ENCODE results near the gene CDH22.

Gene CDH22

GRCh38 chr20:46261456-46262253 lies 46.6 kb downstream of the CDH22 start:
- H3K4me3 ChIP-seq (replicated peaks; ENCODE audit: low read depth, low read length) = no peak overlapping the region
- TF ChIP-seq, protein P1, sequence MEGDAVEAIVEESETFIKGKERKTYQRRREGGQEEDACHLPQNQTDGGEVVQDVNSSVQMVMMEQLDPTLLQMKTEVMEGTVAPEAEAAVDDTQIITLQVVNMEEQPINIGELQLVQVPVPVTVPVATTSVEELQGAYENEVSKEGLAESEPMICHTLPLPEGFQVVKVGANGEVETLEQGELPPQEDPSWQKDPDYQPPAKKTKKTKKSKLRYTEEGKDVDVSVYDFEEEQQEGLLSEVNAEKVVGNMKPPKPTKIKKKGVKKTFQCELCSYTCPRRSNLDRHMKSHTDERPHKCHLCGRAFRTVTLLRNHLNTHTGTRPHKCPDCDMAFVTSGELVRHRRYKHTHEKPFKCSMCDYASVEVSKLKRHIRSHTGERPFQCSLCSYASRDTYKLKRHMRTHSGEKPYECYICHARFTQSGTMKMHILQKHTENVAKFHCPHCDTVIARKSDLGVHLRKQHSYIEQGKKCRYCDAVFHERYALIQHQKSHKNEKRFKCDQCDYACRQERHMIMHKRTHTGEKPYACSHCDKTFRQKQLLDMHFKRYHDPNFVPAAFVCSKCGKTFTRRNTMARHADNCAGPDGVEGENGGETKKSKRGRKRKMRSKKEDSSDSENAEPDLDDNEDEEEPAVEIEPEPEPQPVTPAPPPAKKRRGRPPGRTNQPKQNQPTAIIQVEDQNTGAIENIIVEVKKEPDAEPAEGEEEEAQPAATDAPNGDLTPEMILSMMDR (IDR thresholded peaks at IDR 0.05; ENCODE audit: low read length, missing control alignments) = no peak
- DNase-seq (ENCODE audit: low read depth) = no peak

- no peak overlapping the region for H3K4me3 ChIP-seq (replicated peaks; ENCODE audit: low read depth, low read length)
- TF ChIP-seq, protein P1 (IDR thresholded peaks at IDR 0.05; ENCODE audit: low read length, missing control alignments) = no peak
- no peak for DNase-seq (ENCODE audit: low read depth)
Observed at GRCh38 chr20:46260936-46261454, 47.3 kb downstream of the CDH22 start.

DNA sequence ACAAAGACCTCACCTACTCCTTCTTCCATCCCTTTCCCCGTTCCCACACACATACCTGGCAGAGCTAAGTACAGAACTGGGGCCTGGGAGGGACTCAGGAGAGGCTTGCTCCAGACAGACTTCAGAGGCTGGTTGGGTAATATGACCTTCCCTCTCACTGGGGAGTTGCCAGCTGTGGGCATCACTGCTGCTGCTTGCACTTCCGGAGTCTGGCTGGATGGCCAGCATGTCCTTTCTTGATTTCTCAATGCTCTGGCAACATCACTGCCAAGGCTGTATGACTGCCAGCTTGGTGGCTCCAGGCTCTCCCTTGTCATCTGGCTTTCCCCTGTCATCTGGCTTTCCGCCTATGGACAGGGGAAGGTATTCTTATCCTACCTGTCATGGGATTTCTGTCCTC lies 47.8 kb downstream of the CDH22 start:
- no peak for DNase-seq (ENCODE audit: low read depth)
- H3K4me3 ChIP-seq (replicated peaks; ENCODE audit: low read depth, low read length) = no peak overlapping the region
- TF ChIP-seq, protein P1 (IDR thresholded peaks at IDR 0.05; ENCODE audit: low read length, missing control alignments) = no peak

DNA sequence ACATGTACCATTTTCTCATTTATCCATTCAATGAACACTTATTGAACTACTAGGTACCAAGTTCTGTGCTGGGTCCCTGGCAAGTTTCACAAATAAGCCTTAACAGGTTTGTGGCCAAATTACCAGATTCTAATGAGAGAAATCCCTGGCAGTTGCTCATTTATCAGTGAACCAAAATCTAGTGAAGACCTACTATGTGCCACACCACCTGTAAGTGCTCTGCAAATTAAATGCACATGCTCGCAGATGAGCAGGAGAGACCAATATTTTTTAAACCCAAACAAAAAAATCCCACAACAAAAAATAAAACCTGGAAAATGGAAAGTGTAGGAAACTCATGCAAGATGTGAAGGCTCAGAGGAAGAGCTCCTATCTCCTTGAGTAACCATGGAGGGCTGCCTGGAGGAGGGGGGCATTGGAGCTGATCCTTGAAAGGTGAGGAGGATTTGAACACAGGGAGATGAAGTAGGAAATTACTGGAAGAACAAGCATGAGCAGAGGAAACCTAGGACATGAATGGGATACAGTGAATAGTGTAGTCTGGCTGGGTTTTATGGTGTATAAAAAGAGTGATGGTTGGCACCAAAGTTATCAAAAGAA lies 48.9 kb downstream of the CDH22 start:
- H3K4me3 ChIP-seq (replicated peaks; ENCODE audit: low read depth, low read length) = no peak overlapping the region
- DNase-seq (ENCODE audit: low read depth) = no peak
- TF ChIP-seq, protein P1 (IDR thresholded peaks at IDR 0.05; ENCODE audit: low read length, missing control alignments) = no peak

- H3K4me3 ChIP-seq (replicated peaks; ENCODE audit: low read depth, low read length) = no peak overlapping the region
- TF ChIP-seq, protein P1 (IDR thresholded peaks at IDR 0.05; ENCODE audit: low read length, missing control alignments) = no peak
- no peak for DNase-seq (ENCODE audit: low read depth)
Observed at GRCh38 chr20:46257887-46258286, 50.4 kb downstream of the CDH22 start.

DNA sequence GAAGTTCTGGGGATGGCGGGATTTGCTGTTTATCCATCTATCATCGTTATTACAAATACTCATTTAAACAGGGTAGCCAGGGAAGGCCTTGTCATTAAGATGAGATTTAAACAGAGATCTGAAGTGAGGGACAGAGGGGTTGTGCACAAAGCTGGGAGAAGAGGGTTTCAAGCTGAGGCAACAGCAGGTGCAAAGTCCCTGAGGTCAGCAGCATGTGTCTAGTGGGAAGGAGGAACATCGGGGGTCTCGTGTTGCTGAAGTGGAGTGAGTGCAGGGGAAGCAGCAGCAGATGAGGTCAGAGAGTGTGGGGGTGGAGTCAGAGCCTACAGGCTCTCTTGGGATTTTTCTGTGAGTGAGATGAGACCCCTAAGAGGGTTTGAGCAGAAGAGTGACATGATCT lies 52.0 kb downstream of the CDH22 start:
- no peak overlapping the region for H3K4me3 ChIP-seq (replicated peaks; ENCODE audit: low read depth, low read length)
- TF ChIP-seq, protein P1 (IDR thresholded peaks at IDR 0.05; ENCODE audit: low read length, missing control alignments) = no peak
- DNase-seq (ENCODE audit: low read depth) = no peak

Measured in fibroblast of pulmonary artery (primary cell).